PC-9 (cell line): ENCODE results near the gene SLC25A20. TPM values are rescaled to one million over a fixed set of nuclear protein-coding genes. Genes with fewer than 3 reads are reported as not detected.

Experiments
- BruUV-seq: library from RNA; stranded (reverse); fragments of 400-500 nt; replicated peaks from 2 replicates; lab custom pipeline; 2021; lab: Mats Ljungman, UMichigan
- CTCF ChIA-PET: fragments of 300-600 bp; sonication (Branson Sonifier 250); formaldehyde crosslinking; loops from one replicate; lab custom pipeline; 2022; ENCODE audit warnings: antibody characterized with exemption; lab: Charles Lee
- POLR2A ChIA-PET: fragments of 300-600 bp; sonication (Branson Sonifier 250); formaldehyde crosslinking; loops from one replicate; lab custom pipeline; 2022; ENCODE audit warnings: antibody characterized with exemption; ENCODE audit not compliant: unreplicated experiment; lab: Charles Lee
- DNase-seq, 2 experiments: peaks; one replicate each; pipeline versions ENCODE4 v3.0.0 to v3.0.0-alpha.2; 2015 to 2022; ENCODE audit warnings: mixed read lengths in 1 of 2
- H2AFZ ChIP-seq: fragments of 200-600 bp; sonication (generic); 2 replicates; pipeline ENCODE4 v1.8.1; 2017; ENCODE audit warnings: antibody characterized with exemption
- H3F3A ChIP-seq: fragments of 200-600 bp; sonication (generic); 2 replicates; pipeline ENCODE4 v1.8.1; 2017; ENCODE audit warnings: antibody characterized with exemption, mild to moderate bottlenecking, low read depth; ENCODE audit not compliant: insufficient read depth
- H3K27ac ChIP-seq: fragments of 200-600 bp; sonication (generic); 2 replicates; pipeline ENCODE4 v1.6.1; 2016; ENCODE audit warnings: mixed run types
- H3K27me3 ChIP-seq: fragments of 200-600 bp; sonication (generic); 2 replicates; pipeline ENCODE4 v1.6.1; 2016; ENCODE audit warnings: low read depth, mixed run types; ENCODE audit not compliant: insufficient read depth
- H3K36me3 ChIP-seq: fragments of 200-600 bp; sonication (generic); 2 replicates; pipeline ENCODE4 v1.6.1; 2016; ENCODE audit warnings: low read depth, mixed run types
- H3K4me1 ChIP-seq: fragments of 200-600 bp; sonication (generic); replicated peaks from 2 replicates; pipeline ENCODE4 v1.6.1; 2016; ENCODE audit warnings: mixed run types; ENCODE audit not compliant: insufficient read depth
- H3K4me2 ChIP-seq: fragments of 200-600 bp; sonication (generic); 2 replicates; pipeline ENCODE4 v1.6.1; 2017; ENCODE audit warnings: mixed run types
- H3K4me3 ChIP-seq: fragments of 200-600 bp; sonication (generic); 2 replicates; pipeline ENCODE4 v1.6.1; 2016; ENCODE audit warnings: mixed run types
- H3K79me2 ChIP-seq: fragments of 200-600 bp; sonication (generic); 2 replicates; pipeline ENCODE4 v1.6.1; 2017; ENCODE audit warnings: low read depth, mixed run types
- H3K9me2 ChIP-seq: fragments of 200-600 bp; sonication (generic); 2 replicates; pipeline ENCODE4 v1.8.1; 2017; ENCODE audit warnings: mild to moderate bottlenecking; ENCODE audit not compliant: insufficient read depth
- H3K9me3 ChIP-seq: fragments of 200-600 bp; sonication (generic); 2 replicates; pipeline ENCODE4 v1.8.1; 2016; ENCODE audit warnings: low read depth; ENCODE audit not compliant: insufficient read depth
- H4K20me1 ChIP-seq: fragments of 200-600 bp; sonication (generic); 2 replicates; pipeline ENCODE4 v1.8.1; 2017; ENCODE audit not compliant: insufficient read depth
- EZH2 ChIP-seq: fragments of 200-600 bp; sonication (generic); IDR thresholded peaks from 2 replicates; pipeline ENCODE4 v1.8.0; 2017; ENCODE audit warnings: antibody characterized with exemption, low read depth
- intact Hi-C: fragments of 100-400 bp; cut with micrococcal nuclease; formaldehyde crosslinking; loops from one replicate; pipeline ENCODE4 v1.10.0; 2022; ENCODE audit not compliant: unreplicated experiment
- total RNA-seq: library from RNA; stranded (reverse); gene quantifications from 2 replicates; pipeline ENCODE4 v1.2.3, GENCODE V29; 2021
- TF ChIP-seq, protein P1 (sequence below): fragments of 200-600 bp; sonication (generic); conservative IDR thresholded peaks from 2 replicates; pipeline ENCODE4 v1.6.1; 2017; ENCODE audit warnings: mixed run types, antibody characterized with exemption, mild to moderate bottlenecking, moderate library complexity

The SLC25A20 gene
- total RNA-seq, 1 experiment from 2014 or later = 4.9 TPM

DNA sequence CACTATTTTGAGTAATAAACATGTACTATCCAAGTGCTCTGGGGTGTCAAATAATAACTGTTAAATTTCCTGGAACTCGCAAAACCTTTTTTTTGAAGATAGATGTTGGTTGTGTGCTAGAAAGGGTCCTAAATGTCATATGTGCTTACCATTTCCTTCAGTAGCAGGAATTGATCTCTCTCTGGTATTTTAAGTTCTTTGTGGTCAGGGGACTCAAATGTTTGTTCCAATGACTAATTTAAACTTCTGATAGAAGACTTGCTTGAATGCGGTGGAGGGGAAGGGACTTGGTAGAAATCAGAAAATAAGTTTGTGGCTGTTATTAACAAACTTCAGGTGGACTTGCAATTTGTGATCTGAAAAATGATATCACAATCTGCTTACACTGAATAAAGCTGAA lies 46.8 kb upstream of the SLC25A20 start:
- Histone ChIP-seq H3K4me2 (no peak overlapping the region), H4K20me1 (peaks cover 9% of the 10 kb centered on the region; the same call in 1 of the 2 replicates), H3K4me3 (no peak overlapping the region), H3K79me2 (peaks cover 37% of the 10 kb centered on the region), H3K27ac (no peak overlapping the region), H3K4me1 (no peaks in the 10 kb centered on the region), H2AFZ (no peak overlapping the region), H3F3A (peaks cover 18% of the 10 kb centered on the region; the same call in 1 of the 2 replicates), H3K27me3 (no peaks in the 10 kb centered on the region), H3K9me3 (no peaks in the 10 kb centered on the region), H3K36me3 (0 out of 2 replicates have a peak, but pooled peaks cover 2% of the 10 kb centered on the region), H3K9me2 (no peaks in the 10 kb centered on the region)
- intact Hi-C loops = no loop called here
- no peak for DNase-seq
- POLR2A ChIA-PET = no interaction called here
- no TSS peak for BruUV-seq
- TF ChIP-seq, protein P1, sequence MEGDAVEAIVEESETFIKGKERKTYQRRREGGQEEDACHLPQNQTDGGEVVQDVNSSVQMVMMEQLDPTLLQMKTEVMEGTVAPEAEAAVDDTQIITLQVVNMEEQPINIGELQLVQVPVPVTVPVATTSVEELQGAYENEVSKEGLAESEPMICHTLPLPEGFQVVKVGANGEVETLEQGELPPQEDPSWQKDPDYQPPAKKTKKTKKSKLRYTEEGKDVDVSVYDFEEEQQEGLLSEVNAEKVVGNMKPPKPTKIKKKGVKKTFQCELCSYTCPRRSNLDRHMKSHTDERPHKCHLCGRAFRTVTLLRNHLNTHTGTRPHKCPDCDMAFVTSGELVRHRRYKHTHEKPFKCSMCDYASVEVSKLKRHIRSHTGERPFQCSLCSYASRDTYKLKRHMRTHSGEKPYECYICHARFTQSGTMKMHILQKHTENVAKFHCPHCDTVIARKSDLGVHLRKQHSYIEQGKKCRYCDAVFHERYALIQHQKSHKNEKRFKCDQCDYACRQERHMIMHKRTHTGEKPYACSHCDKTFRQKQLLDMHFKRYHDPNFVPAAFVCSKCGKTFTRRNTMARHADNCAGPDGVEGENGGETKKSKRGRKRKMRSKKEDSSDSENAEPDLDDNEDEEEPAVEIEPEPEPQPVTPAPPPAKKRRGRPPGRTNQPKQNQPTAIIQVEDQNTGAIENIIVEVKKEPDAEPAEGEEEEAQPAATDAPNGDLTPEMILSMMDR = no peak
- no peak for TF ChIP-seq EZH2
- CTCF ChIA-PET = no interaction called here

DNA sequence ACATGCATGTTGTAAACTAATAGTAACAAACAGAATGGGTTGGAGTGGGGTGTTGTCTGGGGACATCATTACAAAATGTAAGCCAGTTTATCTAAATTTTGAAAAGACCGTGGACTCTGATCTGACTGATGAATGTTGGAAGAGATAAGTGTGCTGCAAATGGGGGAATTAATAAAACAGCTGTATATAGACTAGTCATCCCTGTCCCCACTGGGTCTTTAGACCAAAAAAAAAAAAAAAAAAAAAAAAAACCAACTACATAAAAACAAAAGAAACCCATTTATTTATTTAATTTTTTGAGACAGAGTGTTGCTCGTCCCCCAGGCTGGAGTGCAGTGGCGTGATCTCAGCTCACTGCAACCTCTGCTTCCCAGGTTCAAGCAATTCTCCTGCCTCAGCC lies 40.0 kb upstream of the SLC25A20 start:
- H3K9me2 ChIP-seq = no peaks in the 10 kb centered on the region
- CTCF ChIA-PET = interaction anchor here (0.6 kb wide), 1 partner anchor 108 kb away, joined by 3 read pairs; no protein-coding TSS in a partner anchor
- no peak overlapping the region for H3K27ac ChIP-seq
- intact Hi-C loops = no loop called here
- peaks cover 10% of the 10 kb centered on the region; the same call in 1 of the 2 replicates for H3K36me3 ChIP-seq
- POLR2A ChIA-PET = no interaction called here
- peaks cover 3% of the 10 kb centered on the region; the same call in 1 of the 2 replicates for H3F3A ChIP-seq
- DNase-seq = no peak
- TF ChIP-seq, protein P1 = no peak
- TF ChIP-seq EZH2 = no peak
- H3K9me3 ChIP-seq = no peaks in the 10 kb centered on the region
- BruUV-seq = no TSS peak
- no peak overlapping the region for H2AFZ ChIP-seq
- H4K20me1 ChIP-seq = peaks cover 21% of the 10 kb centered on the region; the same call in 1 of the 2 replicates
- H3K4me3 ChIP-seq = no peak overlapping the region
- H3K4me1 ChIP-seq = no peaks in the 10 kb centered on the region
- H3K4me2 ChIP-seq = no peak overlapping the region
- peaks cover 47% of the 10 kb centered on the region for H3K79me2 ChIP-seq
- H3K27me3 ChIP-seq = no peaks in the 10 kb centered on the region

DNA sequence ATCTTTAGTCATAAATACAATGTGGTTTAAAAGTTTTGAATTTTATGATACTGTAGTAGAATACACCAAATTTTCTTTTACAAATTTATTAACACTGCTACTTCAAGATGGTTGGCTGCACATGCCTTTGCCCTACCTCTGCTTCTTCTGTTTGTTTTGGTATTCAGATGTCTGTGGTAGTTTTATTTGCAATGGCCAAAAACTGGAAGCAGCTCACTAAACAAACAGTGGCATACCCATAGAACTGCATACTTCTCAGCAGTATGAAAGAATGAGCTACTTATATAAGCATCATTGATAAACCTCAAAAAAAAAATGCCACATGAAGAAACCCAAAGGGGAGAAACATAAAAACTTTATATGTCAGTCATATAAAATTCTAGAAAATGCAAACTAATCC lies 39.5 kb upstream of the SLC25A20 start:
- peaks cover 41% of the 10 kb centered on the region for H3K79me2 ChIP-seq
- CTCF ChIA-PET = no interaction called here

More for the DNA sequence above, 39.5 kb upstream of the SLC25A20 start:
- DNase-seq = no peak
- peaks cover 11% of the 10 kb centered on the region; the same call in 1 of the 2 replicates for H3K36me3 ChIP-seq
- peaks cover 3% of the 10 kb centered on the region; the same call in 1 of the 2 replicates for H3F3A ChIP-seq
- no peaks in the 10 kb centered on the region for H3K9me3 ChIP-seq
- intact Hi-C loops = no loop called here
- no peaks in the 10 kb centered on the region for H3K4me1 ChIP-seq
- H3K4me3 ChIP-seq = no peak overlapping the region
- no peak overlapping the region for H3K4me2 ChIP-seq
- no peak overlapping the region for H3K27ac ChIP-seq
- POLR2A ChIA-PET = interaction anchor here (0.6 kb wide), 2 partner anchors 411 to 977 kb away, joined by 4 to 10 read pairs; no protein-coding TSS in a partner anchor
- H3K9me2 ChIP-seq = no peaks in the 10 kb centered on the region
- H4K20me1 ChIP-seq = peaks cover 20% of the 10 kb centered on the region; the same call in 1 of the 2 replicates
- H2AFZ ChIP-seq = no peak overlapping the region
- no peak for TF ChIP-seq EZH2
- TF ChIP-seq, protein P1 = no peak
- no TSS peak for BruUV-seq
- H3K27me3 ChIP-seq = no peaks in the 10 kb centered on the region
